DND-41 (cell line): ENCODE data around the gene PQBP1.

Experiments used
- EZH2 ChIP-seq: IDR thresholded peaks from 3 replicates; pipeline ENCODE4 v1.6.1; 2012; ENCODE audit warnings: borderline replicate concordance, low read depth, mild to moderate bottlenecking, moderate library complexity, low read length, inconsistent platforms; ENCODE audit not compliant: severe bottlenecking
- TF ChIP-seq, protein P1 (sequence below): IDR thresholded peaks from 2 replicates; pipeline ENCODE4 v1.5.1; 2012; ENCODE audit warnings: borderline replicate concordance, low read length, moderate library complexity, mild to moderate bottlenecking; ENCODE audit not compliant: poor library complexity, severe bottlenecking; ENCODE audit errors: extremely low read depth

DNA sequence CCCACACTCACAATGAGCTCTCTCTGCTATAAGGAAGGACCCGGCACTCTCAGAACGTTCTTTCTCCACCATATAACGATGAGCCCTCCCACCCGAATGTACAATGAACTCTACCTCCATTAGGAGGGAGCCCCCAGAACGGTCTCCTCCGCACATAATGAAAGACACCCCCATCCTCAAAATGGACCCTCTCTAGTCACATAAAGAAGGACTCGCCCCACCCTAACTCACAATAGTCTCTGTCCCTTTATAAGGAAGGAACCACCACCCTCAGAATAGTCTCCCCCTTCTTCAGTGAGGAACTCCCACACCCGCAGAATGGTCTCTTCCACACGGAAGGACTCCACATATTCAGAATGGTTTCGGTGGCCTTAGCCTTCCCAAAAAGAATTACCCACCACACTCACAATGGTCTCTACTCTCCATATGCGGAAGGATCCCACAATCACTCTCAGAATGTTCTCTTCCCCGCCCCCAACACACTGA, 13.2 kb downstream of the PQBP1 start:
- TF ChIP-seq EZH2 = no peak
- TF ChIP-seq, protein P1, sequence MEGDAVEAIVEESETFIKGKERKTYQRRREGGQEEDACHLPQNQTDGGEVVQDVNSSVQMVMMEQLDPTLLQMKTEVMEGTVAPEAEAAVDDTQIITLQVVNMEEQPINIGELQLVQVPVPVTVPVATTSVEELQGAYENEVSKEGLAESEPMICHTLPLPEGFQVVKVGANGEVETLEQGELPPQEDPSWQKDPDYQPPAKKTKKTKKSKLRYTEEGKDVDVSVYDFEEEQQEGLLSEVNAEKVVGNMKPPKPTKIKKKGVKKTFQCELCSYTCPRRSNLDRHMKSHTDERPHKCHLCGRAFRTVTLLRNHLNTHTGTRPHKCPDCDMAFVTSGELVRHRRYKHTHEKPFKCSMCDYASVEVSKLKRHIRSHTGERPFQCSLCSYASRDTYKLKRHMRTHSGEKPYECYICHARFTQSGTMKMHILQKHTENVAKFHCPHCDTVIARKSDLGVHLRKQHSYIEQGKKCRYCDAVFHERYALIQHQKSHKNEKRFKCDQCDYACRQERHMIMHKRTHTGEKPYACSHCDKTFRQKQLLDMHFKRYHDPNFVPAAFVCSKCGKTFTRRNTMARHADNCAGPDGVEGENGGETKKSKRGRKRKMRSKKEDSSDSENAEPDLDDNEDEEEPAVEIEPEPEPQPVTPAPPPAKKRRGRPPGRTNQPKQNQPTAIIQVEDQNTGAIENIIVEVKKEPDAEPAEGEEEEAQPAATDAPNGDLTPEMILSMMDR = no peak
